Measurements from ENCODE around the gene DDB1. TPM values are rescaled to one million over a fixed set of nuclear protein-coding genes. Genes with fewer than 3 reads are reported as not detected.

Gene DDB1
- total RNA-seq, 1 experiment from 2014 or later = 451 TPM

DNA sequence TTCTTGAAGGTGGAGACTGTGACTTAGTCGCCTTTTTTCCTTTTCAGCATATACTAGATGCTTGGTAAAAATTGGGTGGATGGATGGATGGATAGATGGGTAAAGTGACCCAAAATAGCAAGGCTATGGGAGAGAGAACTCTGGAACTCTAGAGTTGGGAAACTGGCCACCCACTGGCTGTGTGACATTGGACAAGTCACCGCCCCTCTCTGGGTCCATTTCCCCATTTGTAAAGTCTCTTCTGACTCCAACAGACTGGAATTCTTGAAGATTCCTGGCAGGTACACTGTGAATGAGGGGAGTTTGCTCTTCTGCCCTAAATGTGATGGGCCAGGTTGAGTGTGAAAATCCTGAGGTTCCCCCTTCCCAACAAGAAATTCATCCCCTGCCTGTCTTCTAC, 8.1 kb upstream of the DDB1 start:
- CTCF ChIA-PET = no interaction called here
- Histone ChIP-seq H3F3A (ENCODE audit: low read length, unreplicated experiment) (no peaks in the 10 kb centered on the region), H3K79me2 (ENCODE audit: low read length) (no peaks in the 10 kb centered on the region), H3K27ac (ENCODE audit: low read length) (no peak overlapping the region), H3K27me3 (ENCODE audit: low read length) (no peaks in the 10 kb centered on the region), H3K9ac (ENCODE audit: low read length) (no peak overlapping the region), H3K4me2 (ENCODE audit: low read length) (no peak overlapping the region), H3K36me3 (ENCODE audit: low read depth, low read length) (peaks cover 3% of the 10 kb centered on the region; the same call in 1 of the 2 replicates), H4K20me1 (ENCODE audit: low read length) (no peaks in the 10 kb centered on the region), H2AFZ (ENCODE audit: low read length) (no peak overlapping the region), H3K4me1 (ENCODE audit: insufficient read depth, low read length) (peaks cover 2% of the 10 kb centered on the region; the same call in 1 of the 2 replicates), H3K4me3 (ENCODE audit: low read length) (no peak overlapping the region), H3K9me2 (replicated peaks; ENCODE audit: low read length) (no peaks in the 10 kb centered on the region), H3K9me3 (ENCODE audit: low read length) (no peaks in the 10 kb centered on the region)
- BruUV-seq (replicated peaks) = no TSS peak
- TF ChIP-seq EZH2 (IDR thresholded peaks at IDR 0.05; ENCODE audit: low read length, unreplicated experiment) = no peak
- TF ChIP-seq, protein P1, sequence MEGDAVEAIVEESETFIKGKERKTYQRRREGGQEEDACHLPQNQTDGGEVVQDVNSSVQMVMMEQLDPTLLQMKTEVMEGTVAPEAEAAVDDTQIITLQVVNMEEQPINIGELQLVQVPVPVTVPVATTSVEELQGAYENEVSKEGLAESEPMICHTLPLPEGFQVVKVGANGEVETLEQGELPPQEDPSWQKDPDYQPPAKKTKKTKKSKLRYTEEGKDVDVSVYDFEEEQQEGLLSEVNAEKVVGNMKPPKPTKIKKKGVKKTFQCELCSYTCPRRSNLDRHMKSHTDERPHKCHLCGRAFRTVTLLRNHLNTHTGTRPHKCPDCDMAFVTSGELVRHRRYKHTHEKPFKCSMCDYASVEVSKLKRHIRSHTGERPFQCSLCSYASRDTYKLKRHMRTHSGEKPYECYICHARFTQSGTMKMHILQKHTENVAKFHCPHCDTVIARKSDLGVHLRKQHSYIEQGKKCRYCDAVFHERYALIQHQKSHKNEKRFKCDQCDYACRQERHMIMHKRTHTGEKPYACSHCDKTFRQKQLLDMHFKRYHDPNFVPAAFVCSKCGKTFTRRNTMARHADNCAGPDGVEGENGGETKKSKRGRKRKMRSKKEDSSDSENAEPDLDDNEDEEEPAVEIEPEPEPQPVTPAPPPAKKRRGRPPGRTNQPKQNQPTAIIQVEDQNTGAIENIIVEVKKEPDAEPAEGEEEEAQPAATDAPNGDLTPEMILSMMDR (conservative IDR thresholded peaks at IDR 0.05; ENCODE audit: low read depth, low read length) = no peak
- TF ChIP-seq EZH2phosphoT487 (IDR thresholded peaks at IDR 0.05; ENCODE audit: borderline replicate concordance, low read length) = no peak
- ATAC-seq = no peak
- POLR2A ChIA-PET (ENCODE audit: unreplicated experiment) = no interaction called here
- intact Hi-C loops (cut with micrococcal nuclease) = no loop called here
- DNase-seq = no peak

DNA sequence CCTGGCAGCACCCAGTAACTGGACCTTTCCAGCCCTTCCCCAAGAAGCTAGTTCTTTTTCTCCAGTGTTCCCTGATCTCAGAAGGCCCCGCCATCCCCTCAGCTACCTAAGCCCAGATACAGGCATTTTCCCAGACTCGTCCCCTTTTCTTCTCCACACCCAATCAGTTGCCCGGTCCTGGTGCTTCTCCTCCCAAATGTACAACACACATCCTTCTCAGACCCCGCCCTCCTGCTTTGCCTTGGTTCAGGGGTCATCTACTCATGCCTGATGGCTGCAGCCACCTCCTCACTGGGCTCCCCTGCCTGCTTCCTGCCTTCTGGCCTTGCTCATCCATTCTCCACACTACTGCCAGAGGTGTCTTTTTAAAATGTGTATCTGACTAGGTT, 6.6 kb upstream of the DDB1 start:
- no peaks in the 10 kb centered on the region for H3K27me3 ChIP-seq (ENCODE audit: low read length)
- no peaks in the 10 kb centered on the region for H3K9me3 ChIP-seq (ENCODE audit: low read length)
- peaks cover 3% of the 10 kb centered on the region; the same call in 1 of the 2 replicates for H3K36me3 ChIP-seq (ENCODE audit: low read depth, low read length)
- no peaks in the 10 kb centered on the region for H3F3A ChIP-seq (ENCODE audit: low read length, unreplicated experiment)
- CTCF ChIA-PET = no interaction called here
- H3K9ac ChIP-seq (ENCODE audit: low read length) = no peak overlapping the region
- BruUV-seq (replicated peaks) = no TSS peak
- no peak overlapping the region for H3K4me2 ChIP-seq (ENCODE audit: low read length)
- H2AFZ ChIP-seq (ENCODE audit: low read length) = no peak overlapping the region
- H3K4me1 ChIP-seq (ENCODE audit: insufficient read depth, low read length) = peaks cover 8% of the 10 kb centered on the region
- no peaks in the 10 kb centered on the region for H3K79me2 ChIP-seq (ENCODE audit: low read length)
- no peaks in the 10 kb centered on the region for H4K20me1 ChIP-seq (ENCODE audit: low read length)
- POLR2A ChIA-PET (ENCODE audit: unreplicated experiment) = no interaction called here
- no peak overlapping the region for H3K27ac ChIP-seq (ENCODE audit: low read length)
- H3K4me3 ChIP-seq (ENCODE audit: low read length) = no peak overlapping the region
- ATAC-seq = no peak
- intact Hi-C loops (cut with micrococcal nuclease) = loop anchor here (10.0 kb wide), 1 partner anchor 85 kb away; no protein-coding TSS in a partner anchor
- no peak for DNase-seq
- no peaks in the 10 kb centered on the region for H3K9me2 ChIP-seq (replicated peaks; ENCODE audit: low read length)
- TF ChIP-seq EZH2 (IDR thresholded peaks at IDR 0.05; ENCODE audit: low read length, unreplicated experiment) (no peak), EZH2phosphoT487 (IDR thresholded peaks at IDR 0.05; ENCODE audit: borderline replicate concordance, low read length) (no peak)
- TF ChIP-seq, protein P1 (conservative IDR thresholded peaks at IDR 0.05; ENCODE audit: low read depth, low read length) = no peak

DNA sequence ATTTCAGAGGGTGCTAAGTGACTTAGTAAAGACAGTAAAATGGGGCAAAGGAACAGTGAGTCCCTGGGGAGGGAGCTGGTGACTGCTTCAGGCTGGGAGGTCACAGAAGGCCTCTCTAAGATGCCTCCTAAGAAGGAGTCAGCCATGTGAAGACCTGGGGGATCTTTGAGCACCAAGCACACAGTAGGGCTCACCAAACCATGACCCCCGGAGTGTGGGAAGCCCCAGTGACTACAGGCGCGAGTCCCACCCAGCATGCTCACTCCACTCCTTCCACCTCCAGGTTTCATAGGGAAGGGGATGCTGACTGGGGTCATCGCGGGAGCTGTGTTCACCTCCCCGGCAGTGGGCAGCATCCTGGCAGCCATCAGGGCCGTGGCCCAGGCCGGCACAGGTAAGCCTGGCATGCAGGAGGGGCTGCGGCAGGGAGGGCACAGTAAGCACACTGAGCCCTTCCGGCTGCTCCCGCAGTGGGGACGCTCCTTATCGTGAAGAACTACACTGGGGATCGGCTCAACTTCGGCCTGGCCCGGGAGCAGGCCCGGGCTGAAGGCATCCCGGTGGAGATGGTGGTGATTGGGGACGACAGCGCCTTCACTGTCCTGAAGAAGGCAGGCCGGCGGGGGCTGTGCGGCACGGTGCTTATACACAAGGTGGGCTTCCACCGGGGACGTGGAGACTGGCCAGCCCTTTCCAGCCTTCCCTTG, 6.0 kb upstream of the DDB1 start:
- H3K9ac ChIP-seq (ENCODE audit: low read length) = no peak overlapping the region
- H3K36me3 ChIP-seq (ENCODE audit: low read depth, low read length) = peaks cover 3% of the 10 kb centered on the region; the same call in 1 of the 2 replicates
- H3K79me2 ChIP-seq (ENCODE audit: low read length) = peaks cover 2% of the 10 kb centered on the region
- no peaks in the 10 kb centered on the region for H3K27me3 ChIP-seq (ENCODE audit: low read length)
- no peak overlapping the region for H3K4me2 ChIP-seq (ENCODE audit: low read length)
- no peak for ATAC-seq
- no peaks in the 10 kb centered on the region for H3K9me3 ChIP-seq (ENCODE audit: low read length)
- TF ChIP-seq EZH2 (IDR thresholded peaks at IDR 0.05; ENCODE audit: low read length, unreplicated experiment) (no peak), EZH2phosphoT487 (IDR thresholded peaks at IDR 0.05; ENCODE audit: borderline replicate concordance, low read length) (no peak)
- TF ChIP-seq, protein P1 (conservative IDR thresholded peaks at IDR 0.05; ENCODE audit: low read depth, low read length) = no peak
- no peaks in the 10 kb centered on the region for H3K9me2 ChIP-seq (replicated peaks; ENCODE audit: low read length)
- ChIA-PET POLR2A (ENCODE audit: unreplicated experiment) (no interaction called here), CTCF (interaction anchor here (0.6 kb wide), 1 partner anchor 47 kb away, joined by 3 read pairs; no protein-coding TSS in a partner anchor)
- intact Hi-C loops (cut with micrococcal nuclease) = loop anchor here (10.0 kb wide), 1 partner anchor 84 kb away; no protein-coding TSS in a partner anchor
- H3K27ac ChIP-seq (ENCODE audit: low read length) = no peak overlapping the region
- no TSS peak for BruUV-seq (replicated peaks)
- H3F3A ChIP-seq (ENCODE audit: low read length, unreplicated experiment) = no peaks in the 10 kb centered on the region
- DNase-seq = no peak
- H4K20me1 ChIP-seq (ENCODE audit: low read length) = no peaks in the 10 kb centered on the region
- H3K4me1 ChIP-seq (ENCODE audit: insufficient read depth, low read length) = peaks cover 14% of the 10 kb centered on the region
- no peak overlapping the region for H3K4me3 ChIP-seq (ENCODE audit: low read length)
- no peak overlapping the region for H2AFZ ChIP-seq (ENCODE audit: low read length)
